Measurements from ENCODE around the gene KIF18A.

Gene KIF18A

GRCh38 chr11:28107750-28108618 is at the start of gene KIF18A, which contains the start of gene METTL15:
TSS of gene KIF18A (minus strand) at chr11:28108156. CDS start at chr11:28097947, 10,209 bp downstream.
TSS of gene METTL15 (plus strand) at chr11:28108388. CDS start at chr11:28113335, 4,947 bp downstream.
- peak within 1 kb of the TSS; percentile 73 to 74 for H3K4me3 ChIP-seq (replicated peaks in 1 of 2; ENCODE audit: low read depth in 2 of 2, low read length in 2 of 2)
- DNase-seq (ENCODE audit: low read depth in 2 of 2), result peak; percentile 99 to 100
- TF ChIP-seq, protein P1, sequence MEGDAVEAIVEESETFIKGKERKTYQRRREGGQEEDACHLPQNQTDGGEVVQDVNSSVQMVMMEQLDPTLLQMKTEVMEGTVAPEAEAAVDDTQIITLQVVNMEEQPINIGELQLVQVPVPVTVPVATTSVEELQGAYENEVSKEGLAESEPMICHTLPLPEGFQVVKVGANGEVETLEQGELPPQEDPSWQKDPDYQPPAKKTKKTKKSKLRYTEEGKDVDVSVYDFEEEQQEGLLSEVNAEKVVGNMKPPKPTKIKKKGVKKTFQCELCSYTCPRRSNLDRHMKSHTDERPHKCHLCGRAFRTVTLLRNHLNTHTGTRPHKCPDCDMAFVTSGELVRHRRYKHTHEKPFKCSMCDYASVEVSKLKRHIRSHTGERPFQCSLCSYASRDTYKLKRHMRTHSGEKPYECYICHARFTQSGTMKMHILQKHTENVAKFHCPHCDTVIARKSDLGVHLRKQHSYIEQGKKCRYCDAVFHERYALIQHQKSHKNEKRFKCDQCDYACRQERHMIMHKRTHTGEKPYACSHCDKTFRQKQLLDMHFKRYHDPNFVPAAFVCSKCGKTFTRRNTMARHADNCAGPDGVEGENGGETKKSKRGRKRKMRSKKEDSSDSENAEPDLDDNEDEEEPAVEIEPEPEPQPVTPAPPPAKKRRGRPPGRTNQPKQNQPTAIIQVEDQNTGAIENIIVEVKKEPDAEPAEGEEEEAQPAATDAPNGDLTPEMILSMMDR (IDR thresholded peaks at IDR 0.05; ENCODE audit: low read depth, low read length), result peak; percentile 2

GRCh38 chr11:28153586-28153985 is 45.6 kb upstream of the KIF18A start:
- TF ChIP-seq, protein P1 (IDR thresholded peaks at IDR 0.05; ENCODE audit: low read depth, low read length), result no peak
- no peak for DNase-seq (ENCODE audit: low read depth in 2 of 2)
- no peak overlapping the region for H3K4me3 ChIP-seq (replicated peaks in 1 of 2; ENCODE audit: low read depth in 2 of 2, low read length in 2 of 2)

DNA sequence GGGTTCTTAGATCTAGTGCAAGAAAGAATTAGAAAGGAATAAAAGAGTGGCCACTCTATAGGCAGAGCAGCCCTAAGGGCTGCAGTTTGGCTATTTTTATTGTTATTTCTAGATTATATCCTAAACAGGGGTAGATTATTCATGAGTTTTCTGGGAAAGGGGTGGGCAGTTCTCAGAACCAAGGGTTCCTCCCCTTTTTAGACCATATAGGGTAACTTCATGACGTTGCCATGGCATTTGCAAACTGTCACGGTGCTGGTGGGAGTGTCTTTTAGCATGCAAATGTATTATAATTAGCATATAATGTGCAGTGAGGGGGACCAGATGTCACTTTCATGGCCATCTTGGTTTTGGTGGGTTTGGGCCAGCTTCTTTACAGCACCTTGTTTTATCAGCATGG is 44.8 kb upstream of the KIF18A start:
- H3K4me3 ChIP-seq (replicated peaks in 1 of 2; ENCODE audit: low read depth in 2 of 2, low read length in 2 of 2), result no peak overlapping the region
- DNase-seq (ENCODE audit: low read depth in 2 of 2), result no peak
- TF ChIP-seq, protein P1 (IDR thresholded peaks at IDR 0.05; ENCODE audit: low read depth, low read length), result no peak

DNA sequence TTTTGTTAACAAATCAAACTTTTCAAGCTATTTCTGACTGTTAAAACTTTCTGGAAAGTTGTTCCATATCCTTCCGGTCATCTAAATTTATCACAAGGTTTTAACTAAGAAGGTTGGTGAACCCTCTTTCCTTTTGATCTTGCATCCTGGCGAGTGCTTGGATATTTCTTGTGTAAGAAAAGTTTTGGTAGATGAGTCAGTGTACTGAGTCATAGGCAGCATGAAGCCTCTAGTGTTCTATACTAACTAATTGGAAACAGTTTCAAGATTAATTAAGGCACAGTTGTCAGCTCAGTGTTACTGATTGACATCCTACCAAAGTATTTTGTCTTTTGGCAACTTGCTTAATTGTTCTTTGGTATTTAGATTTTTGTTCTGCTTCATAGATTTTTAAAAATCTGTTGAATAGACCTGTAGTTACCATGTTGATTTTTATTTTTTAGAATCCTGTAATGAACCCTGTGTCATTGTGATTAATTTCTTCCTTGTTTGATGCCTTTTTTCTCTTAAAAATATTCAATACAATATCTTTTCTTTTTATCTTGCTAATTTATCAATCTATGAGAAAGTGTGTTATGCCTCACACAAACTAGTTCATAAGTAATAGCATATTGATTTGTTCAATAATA is 38.3 kb upstream of the KIF18A start:
- TF ChIP-seq, protein P1 (IDR thresholded peaks at IDR 0.05; ENCODE audit: low read depth, low read length), result no peak
- DNase-seq (ENCODE audit: low read depth in 2 of 2), result peak; percentile 79 to 88

GRCh38 chr11:28144808-28145207 is 36.9 kb upstream of the KIF18A start:
- H3K4me3 ChIP-seq (replicated peaks in 1 of 2; ENCODE audit: low read depth in 2 of 2, low read length in 2 of 2), result no peak overlapping the region
- peak in 1 of 2 donors; percentile 28 for DNase-seq (ENCODE audit: low read depth in 2 of 2)
- TF ChIP-seq, protein P1 (IDR thresholded peaks at IDR 0.05; ENCODE audit: low read depth, low read length), result no peak

More for the DNA sequence above, 38.3 kb upstream of the KIF18A start:
- no peak overlapping the region for H3K4me3 ChIP-seq (replicated peaks in 1 of 2; ENCODE audit: low read depth in 2 of 2, low read length in 2 of 2)

- no peak overlapping the region for H3K4me3 ChIP-seq (replicated peaks in 1 of 2; ENCODE audit: low read depth in 2 of 2, low read length in 2 of 2)
- TF ChIP-seq, protein P1 (IDR thresholded peaks at IDR 0.05; ENCODE audit: low read depth, low read length), result no peak
- DNase-seq (ENCODE audit: low read depth in 2 of 2), result no peak
Observed at GRCh38 chr11:28142724-28143123, 34.8 kb upstream of the KIF18A start.
